ENCODE data around the gene DDX11.
"Not testable (repeated sequence)": the region's sequence is repeated elsewhere in the genome, so short reads cannot be mapped to it uniquely, and the experiment has no call there.

The DDX11 gene

DNA sequence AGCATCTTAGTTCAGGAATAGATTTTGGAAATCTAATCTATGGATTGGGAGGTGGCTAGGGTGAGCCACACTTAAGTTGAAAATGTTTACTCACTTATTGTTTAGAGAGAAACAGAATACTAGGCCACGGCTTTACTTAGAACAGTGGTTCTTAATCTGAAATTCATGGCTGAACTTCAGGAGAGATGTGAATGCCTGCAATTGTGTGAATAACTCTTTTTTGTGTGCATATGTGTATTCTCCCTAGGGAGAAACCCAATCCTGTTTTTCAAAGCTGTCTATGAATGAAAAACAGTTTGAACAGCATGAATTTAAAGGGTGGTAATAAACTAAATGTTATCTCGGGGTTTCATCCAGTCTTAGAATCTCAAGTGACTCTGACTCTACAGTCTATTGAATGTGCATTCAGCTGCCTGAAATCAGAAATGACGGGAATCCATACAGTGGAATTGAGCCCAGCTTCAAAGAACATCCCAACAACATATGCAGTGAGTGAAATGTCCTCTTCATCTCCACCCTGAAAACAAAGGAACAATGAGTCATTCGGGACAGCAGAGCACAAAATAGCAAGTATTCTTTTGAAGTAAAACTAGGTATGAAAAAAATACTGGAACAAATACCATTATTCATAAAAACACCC, 53.7 kb downstream of the DDX11 start:
- DNase-seq = not testable (repeated sequence)

DNA sequence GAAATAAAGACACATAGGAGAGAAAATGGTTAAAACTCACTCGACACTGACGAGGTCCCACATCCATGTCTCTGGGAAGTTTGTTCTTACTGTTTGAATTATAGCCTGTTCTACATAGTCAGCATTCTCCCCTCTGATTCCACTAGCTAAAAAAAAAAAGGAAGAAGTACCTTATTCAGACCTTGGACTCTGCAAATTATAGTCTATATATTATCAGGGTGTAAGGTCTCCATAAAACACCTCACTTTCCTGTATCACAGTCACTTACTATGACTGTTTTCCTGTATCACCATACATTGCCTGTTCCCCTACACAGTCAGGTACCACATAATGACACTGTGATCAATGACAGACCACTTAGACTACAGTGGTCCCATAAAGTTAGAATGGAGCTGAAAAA, 62.9 kb downstream of the DDX11 start:
- DNase-seq = not testable (repeated sequence)

DNA sequence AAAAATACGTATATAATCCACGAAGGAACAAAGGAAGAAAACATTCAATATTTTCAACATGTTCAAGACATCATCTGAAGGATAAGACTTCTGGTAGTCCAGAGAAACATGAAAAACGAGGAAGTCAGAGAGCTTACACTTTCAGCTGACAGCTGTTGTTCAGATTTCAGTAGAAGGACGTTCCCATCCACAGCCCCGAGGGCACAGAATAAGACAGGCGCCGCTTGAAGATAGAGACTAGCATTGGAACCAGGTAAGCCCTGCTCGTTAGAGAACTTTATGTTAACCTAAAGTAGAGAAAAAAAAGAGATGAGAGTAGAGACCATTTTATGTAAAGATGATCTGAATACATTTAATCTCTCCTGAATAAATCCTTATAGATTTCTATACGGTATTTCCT, 71.1 kb downstream of the DDX11 start:
- not testable (repeated sequence) for DNase-seq

DNA sequence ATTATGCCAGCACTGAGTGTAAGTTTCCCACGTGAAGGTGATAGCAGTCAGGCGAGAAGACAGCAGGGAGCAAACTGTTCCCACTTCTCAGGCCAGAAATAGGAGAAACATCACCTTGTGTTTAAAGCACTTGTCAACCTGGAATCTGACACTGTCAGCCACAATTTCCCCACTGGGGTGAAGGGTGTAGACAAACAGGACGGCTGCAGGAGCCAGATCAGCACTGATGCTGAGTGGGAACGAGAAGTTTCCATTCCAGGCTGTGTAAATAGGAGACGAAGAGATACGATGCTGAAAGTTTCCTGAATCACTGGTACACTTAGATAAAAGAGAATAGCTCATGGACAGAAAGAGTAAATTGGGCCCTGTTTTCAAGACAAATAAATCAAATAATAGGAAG, 71.6 kb downstream of the DDX11 start:
- not testable (repeated sequence) for DNase-seq

DNA sequence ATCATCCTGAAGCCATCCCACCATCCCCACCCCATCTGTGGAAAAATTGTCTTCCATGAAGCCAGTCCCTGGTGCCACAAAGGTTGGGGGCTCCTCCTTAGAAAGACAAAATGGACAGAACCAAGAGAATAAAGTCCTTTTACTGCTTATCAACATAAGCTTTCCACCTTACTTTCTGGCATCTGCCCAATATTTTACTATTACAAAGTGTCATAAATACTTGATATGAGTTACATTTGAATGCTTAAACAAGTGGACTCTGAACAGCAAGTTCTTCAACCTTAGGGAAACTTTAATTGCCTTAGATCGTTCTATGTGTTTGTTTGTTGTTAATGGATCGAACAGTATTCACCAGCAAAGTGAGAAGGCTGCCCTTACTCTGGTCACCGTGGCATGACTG, 73.8 kb downstream of the DDX11 start:
- not testable (repeated sequence) for DNase-seq

DNA sequence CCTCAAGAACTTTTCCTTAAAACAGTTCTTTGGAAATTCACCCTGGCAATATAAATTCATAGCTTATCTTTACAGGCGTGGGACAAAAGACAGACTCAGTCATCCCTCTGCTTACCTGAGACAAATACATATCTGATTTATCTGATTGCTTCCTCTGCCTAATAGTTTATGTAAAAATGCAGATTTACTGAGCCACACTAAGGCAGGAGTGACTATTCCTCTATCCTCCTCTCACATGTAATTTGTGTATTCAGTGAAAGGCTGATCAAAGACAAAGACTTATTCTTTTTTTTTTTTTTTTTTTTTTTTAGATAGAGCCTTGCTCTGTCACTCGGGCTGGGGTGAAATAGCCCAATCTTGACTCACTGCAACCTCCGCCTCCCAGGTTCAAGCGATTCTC, 77.1 kb downstream of the DDX11 start:
- not testable (repeated sequence) for DNase-seq

Data from activated CD4-positive, alpha-beta T cell treated with anti-CD3 and anti-CD28 coated beads, Interleukin-2, amount 50 U/mL, for 4 hours (primary cell).